Activated CD8-positive, alpha-beta memory T cell treated with anti-CD3 and anti-CD28 coated beads, Interleukin-2, amount 50 U/mL, for 24 hours (primary cell): ENCODE measurements around the gene CYTH4.
"Not testable (repeated sequence)": the region's sequence is repeated elsewhere in the genome, so short reads cannot be mapped to it uniquely, and the experiment has no call there.

Experiments used
- DNase-seq: peaks from one replicate; pipeline ENCODE4 v3.0.0-alpha.2; 2020; ENCODE audit errors: extremely low read depth

Gene CYTH4

GRCh38 chr22:37248251-37248650 is 34.1 kb upstream of the CYTH4 start:
- no peak for DNase-seq

GRCh38 chr22:37249986-37250385 is 32.3 kb upstream of the CYTH4 start:
- no peak for DNase-seq

GRCh38 chr22:37251836-37252235 is 30.5 kb upstream of the CYTH4 start:
- DNase-seq, result not testable (repeated sequence)

- DNase-seq, result no peak
Measured at GRCh38 chr22:37253126-37253660, 29.1 kb upstream of the CYTH4 start.

- DNase-seq, result no peak
Measured at GRCh38 chr22:37254209-37254866, 28.0 kb upstream of the CYTH4 start.

- DNase-seq, result no peak
Measured at GRCh38 chr22:37254867-37255233, 27.5 kb upstream of the CYTH4 start.

- no peak for DNase-seq
Measured at GRCh38 chr22:37255558-37256006, 26.7 kb upstream of the CYTH4 start.

- DNase-seq, result no peak
Measured at GRCh38 chr22:37256075-37256726, 26.1 kb upstream of the CYTH4 start.

- no peak for DNase-seq
Measured at GRCh38 chr22:37258005-37258752, 24.1 kb upstream of the CYTH4 start.

GRCh38 chr22:37258753-37259401 is 23.4 kb upstream of the CYTH4 start:
- DNase-seq, result no peak

- DNase-seq, result no peak
Measured at GRCh38 chr22:37259540-37260029, 22.7 kb upstream of the CYTH4 start.

- no peak for DNase-seq
Measured at GRCh38 chr22:37260155-37260795, 22.0 kb upstream of the CYTH4 start.

- DNase-seq, result no peak
Measured at GRCh38 chr22:37260901-37261336, 21.4 kb upstream of the CYTH4 start.

GRCh38 chr22:37262346-37262745 is 20.0 kb upstream of the CYTH4 start:
- no peak for DNase-seq

- no peak for DNase-seq
Measured at GRCh38 chr22:37263966-37264887, 18.1 kb upstream of the CYTH4 start.

- no peak for DNase-seq
Measured at GRCh38 chr22:37266581-37267134, 15.7 kb upstream of the CYTH4 start.

- no peak for DNase-seq
Measured at GRCh38 chr22:37267135-37267587, 15.1 kb upstream of the CYTH4 start.

- DNase-seq, result no peak
Measured at GRCh38 chr22:37267661-37268413, 14.5 kb upstream of the CYTH4 start.
